H1 (cell line): Measurements from ENCODE around the gene FBXO46. TPM values are rescaled to one million over a fixed set of nuclear protein-coding genes. Genes with fewer than 3 reads are reported as not detected.

Experiments used
- CTCF ChIA-PET: fragments of 300-600 bp; sonication (Branson Sonifier 250); formaldehyde crosslinking; loops from one replicate; lab custom pipeline; 2021; ENCODE audit not compliant: partially characterized antibody; lab: Charles Lee
- POLR2A ChIA-PET: fragments of 300-600 bp; sonication (Branson Sonifier 250); formaldehyde crosslinking; loops from one replicate; lab custom pipeline; 2021; ENCODE audit warnings: inconsistent platforms; ENCODE audit not compliant: partially characterized antibody; lab: Charles Lee
- DNase-seq, 2 experiments: peaks; one replicate each; pipeline versions ENCODE4 v3.0.0 to v3.0.0-alpha.2; 2010 to 2022; ENCODE audit warnings: low spot score in 2 of 2, low read depth in 1 of 2, mixed read lengths in 1 of 2
- FAIRE-seq: peaks from 2 replicates; lab custom pipeline; 2011; peaks lifted over from hg19 to GRCh38; lab: Jason Lieb, UNC
- H2AFZ ChIP-seq: 2 replicates; pipeline ENCODE4 v1.8.1; 2012; ENCODE audit warnings: low read length, inconsistent platforms
- H2AK5ac ChIP-seq: 2 replicates; pipeline ENCODE4 v1.6.1; 2013; ENCODE audit warnings: low read depth, low read length
- H2BK120ac ChIP-seq: replicated peaks from 2 replicates; pipeline ENCODE3; 2013; ENCODE audit warnings: low read depth, low read length, inconsistent platforms
- H2BK12ac ChIP-seq: 2 replicates; pipeline ENCODE4 v1.6.1; 2013; ENCODE audit warnings: low read depth, low read length
- H2BK15ac ChIP-seq: 2 replicates; pipeline ENCODE4 v1.6.1; 2013; ENCODE audit warnings: low read length
- H2BK20ac ChIP-seq: 2 replicates; pipeline ENCODE4 v1.6.1; 2013; ENCODE audit warnings: low read length
- H2BK5ac ChIP-seq: 2 replicates; pipeline ENCODE4 v1.6.1; 2013; ENCODE audit warnings: low read depth, low read length
- H3K14ac ChIP-seq: 2 replicates; pipeline ENCODE4 v1.6.1; 2013; ENCODE audit warnings: inconsistent platforms; ENCODE audit not compliant: insufficient read length
- H3K18ac ChIP-seq: 2 replicates; pipeline ENCODE4 v1.6.1; 2013; ENCODE audit warnings: low read length; ENCODE audit errors: extremely low read depth
- H3K23ac ChIP-seq: 2 replicates; pipeline ENCODE4 v1.6.1; 2013; ENCODE audit warnings: inconsistent platforms; ENCODE audit not compliant: insufficient read length
- H3K23me2 ChIP-seq: 2 replicates; pipeline ENCODE4 v1.6.1; 2013; ENCODE audit warnings: low read depth, low read length
- H3K27ac ChIP-seq: 2 replicates; pipeline ENCODE4 v1.6.1; 2011; ENCODE audit warnings: low read depth, low read length, inconsistent platforms
- H3K27me3 ChIP-seq, 4 experiments: replicated peaks in 1 of 4; 1 replicate in 1 of 4; 2 replicates in 3 of 4; pipeline versions ENCODE4 v1.6.1 to v1.8.1; 2011 to 2013; ENCODE audit warnings: low read length in 3 of 4, mild to moderate bottlenecking in 3 of 4, inconsistent platforms in 2 of 4, mixed read lengths in 2 of 4, moderate library complexity in 1 of 4; ENCODE audit not compliant: control insufficient read depth in 3 of 4, insufficient read depth in 3 of 4; ENCODE audit errors: extremely low read depth in 1 of 4
- H3K36me3 ChIP-seq, 4 experiments: 2 replicates each; pipeline versions ENCODE4 v1.6.1 to v1.8.1; 2011 to 2013; ENCODE audit warnings: mild to moderate bottlenecking in 4 of 4, low read length in 3 of 4, moderate library complexity in 2 of 4, control low read depth in 1 of 4, inconsistent platforms in 1 of 4; ENCODE audit not compliant: insufficient read depth in 4 of 4, control insufficient read depth in 2 of 4
- H3K4ac ChIP-seq: replicated peaks from 2 replicates; pipeline ENCODE3; 2013; ENCODE audit warnings: low read length, low read depth, mixed read lengths, inconsistent platforms; ENCODE audit not compliant: insufficient read length
- H3K4me1 ChIP-seq, 4 experiments: replicated peaks in 1 of 4; 1 replicate in 1 of 4; 2 replicates in 3 of 4; pipeline versions ENCODE4 v1.6.1 to v1.8.1; 2011 to 2013; ENCODE audit warnings: low read length in 3 of 4, inconsistent platforms in 2 of 4, mixed read lengths in 1 of 4; ENCODE audit not compliant: insufficient read depth in 4 of 4, control insufficient read depth in 3 of 4
- H3K4me2 ChIP-seq, 2 experiments: 2 replicates each; pipeline versions ENCODE4 v1.6.1 to v1.8.1; 2011 to 2013; ENCODE audit warnings: low read depth in 2 of 2, low read length in 2 of 2, control low read depth in 1 of 2, inconsistent platforms in 1 of 2, mild to moderate bottlenecking in 1 of 2; ENCODE audit not compliant: insufficient read depth in 1 of 2
- H3K4me3 ChIP-seq, 4 experiments: fragments of 200-600, 300-600 bp in 1 of 4; sonication (generic), shearing (Covaris generic), sonication (Bioruptor Twin) in 1 of 4; 2 replicates each; pipeline versions ENCODE4 v1.5.1 to v1.8.1; 2011 to 2016; ENCODE audit warnings: low read length in 4 of 4, low read depth in 3 of 4, control low read depth in 2 of 4, inconsistent platforms in 2 of 4, mild to moderate bottlenecking in 2 of 4, mixed read lengths in 1 of 4, moderate library complexity in 1 of 4; ENCODE audit not compliant: insufficient read depth in 2 of 4; ENCODE audit errors: extremely low read depth in 1 of 4
- H3K56ac ChIP-seq: replicated peaks from 2 replicates; pipeline ENCODE3; 2013; ENCODE audit warnings: low read depth, mild to moderate bottlenecking, mixed read lengths, low read length, inconsistent platforms; ENCODE audit not compliant: insufficient read length
- H3K79me1 ChIP-seq: 2 replicates; pipeline ENCODE4 v1.6.1; 2013; ENCODE audit warnings: low read depth, low read length, control low read depth
- H3K79me2 ChIP-seq, 2 experiments: 2 replicates each; pipeline versions ENCODE4 v1.6.1 to v1.8.1; 2012 to 2013; ENCODE audit warnings: low read length in 2 of 2, mild to moderate bottlenecking in 2 of 2, inconsistent platforms in 1 of 2; ENCODE audit not compliant: insufficient read depth in 2 of 2, control insufficient read depth in 1 of 2
- H3K9ac ChIP-seq, 4 experiments: replicated peaks in 1 of 4; 1 replicate in 1 of 4; 2 replicates in 3 of 4; pipeline versions ENCODE4 v1.6.1 to v1.8.1; 2011 to 2013; ENCODE audit warnings: low read depth in 3 of 4, low read length in 3 of 4, control low read depth in 2 of 4, mild to moderate bottlenecking in 2 of 4, moderate library complexity in 2 of 4, inconsistent platforms in 1 of 4; ENCODE audit errors: extremely low read depth in 1 of 4
- H3K9me3 ChIP-seq, 2 experiments: 2 replicates each; pipeline versions ENCODE4 v1.6.1 to v1.8.1; 2012 to 2013; ENCODE audit warnings: mild to moderate bottlenecking in 2 of 2, moderate library complexity in 2 of 2, control low read depth in 1 of 2, inconsistent platforms in 1 of 2, low read depth in 1 of 2, low read length in 1 of 2, mixed read lengths in 1 of 2; ENCODE audit not compliant: insufficient read depth in 2 of 2
- H4K20me1 ChIP-seq, 2 experiments: replicated peaks in 1 of 2; 2 replicates each; pipeline versions ENCODE3 to v1.8.1; 2011 to 2013; ENCODE audit warnings: inconsistent platforms in 2 of 2, low read length in 2 of 2, mild to moderate bottlenecking in 1 of 2; ENCODE audit not compliant: insufficient read depth in 2 of 2, control insufficient read depth in 1 of 2
- H4K5ac ChIP-seq: 2 replicates; pipeline ENCODE4 v1.6.1; 2013; ENCODE audit warnings: low read length, low read depth, mixed read lengths, inconsistent platforms; ENCODE audit not compliant: insufficient read length
- H4K8ac ChIP-seq: 2 replicates; pipeline ENCODE4 v1.8.0; 2013; ENCODE audit warnings: mild to moderate bottlenecking, moderate library complexity, low read length, inconsistent platforms; ENCODE audit not compliant: insufficient read depth; ENCODE audit errors: extremely low read depth
- H4K91ac ChIP-seq: replicated peaks from 2 replicates; pipeline ENCODE3; 2013; ENCODE audit warnings: low read length, mixed read lengths, inconsistent platforms; ENCODE audit not compliant: insufficient read length
- WGBS, 2 experiments: shearing (Covaris generic) in 1 of 2; methylation state at CpG; one replicate each; pipeline versions ENCODE4 v1.1.6 to v1.1.7; 2013 to 2015; ENCODE audit warnings: low lambda C conversion rate in 2 of 2, mixed read lengths in 2 of 2, inconsistent platforms in 1 of 2, low coverage in 1 of 2, missing lambda C conversion rate in 1 of 2; ENCODE audit not compliant: insufficient replicate concordance in 2 of 2, insufficient coverage in 1 of 2, insufficient read length in 1 of 2; ENCODE audit errors: extremely low coverage in 1 of 2, missing lambda C conversion rate in 1 of 2; 5-methylcytosine and 5-hydroxymethylcytosine counted together
- polyA plus RNA-seq, 7 experiments: library from polyadenylated mRNA; depleted of rRNA in 3 of 7; stranded (reverse) in 5 of 7; unstranded in 2 of 7; fragments of >200 nt in 5 of 7; fragments of 200-250 nt in 2 of 7; gene quantifications; 1 replicate in 5 of 7; 2 replicates in 1 of 7; 4 replicates in 1 of 7; pipeline versions ENCODE4 v1.2.1 to v1.2.3, GENCODE V29; 2011 to 2013; ENCODE audit warnings: missing spikeins in 2 of 7, mixed read lengths in 2 of 7
- total RNA-seq: library from RNA; stranded (reverse); fragmentation: NEBNext Ultra II Directional; extraction: Animal tissue kit (Norgen Biotek cat#: 25700); gene quantifications from 2 replicates; pipeline ENCODE4 v1.2.1, GENCODE V29; 2021

The FBXO46 gene
- total and polyA plus RNA-seq, 2 of the 8 experiments (the other 6 are each of a cell fraction or from before 2014, with no cell fraction given): 11.2 to 38.9 TPM

DNA sequence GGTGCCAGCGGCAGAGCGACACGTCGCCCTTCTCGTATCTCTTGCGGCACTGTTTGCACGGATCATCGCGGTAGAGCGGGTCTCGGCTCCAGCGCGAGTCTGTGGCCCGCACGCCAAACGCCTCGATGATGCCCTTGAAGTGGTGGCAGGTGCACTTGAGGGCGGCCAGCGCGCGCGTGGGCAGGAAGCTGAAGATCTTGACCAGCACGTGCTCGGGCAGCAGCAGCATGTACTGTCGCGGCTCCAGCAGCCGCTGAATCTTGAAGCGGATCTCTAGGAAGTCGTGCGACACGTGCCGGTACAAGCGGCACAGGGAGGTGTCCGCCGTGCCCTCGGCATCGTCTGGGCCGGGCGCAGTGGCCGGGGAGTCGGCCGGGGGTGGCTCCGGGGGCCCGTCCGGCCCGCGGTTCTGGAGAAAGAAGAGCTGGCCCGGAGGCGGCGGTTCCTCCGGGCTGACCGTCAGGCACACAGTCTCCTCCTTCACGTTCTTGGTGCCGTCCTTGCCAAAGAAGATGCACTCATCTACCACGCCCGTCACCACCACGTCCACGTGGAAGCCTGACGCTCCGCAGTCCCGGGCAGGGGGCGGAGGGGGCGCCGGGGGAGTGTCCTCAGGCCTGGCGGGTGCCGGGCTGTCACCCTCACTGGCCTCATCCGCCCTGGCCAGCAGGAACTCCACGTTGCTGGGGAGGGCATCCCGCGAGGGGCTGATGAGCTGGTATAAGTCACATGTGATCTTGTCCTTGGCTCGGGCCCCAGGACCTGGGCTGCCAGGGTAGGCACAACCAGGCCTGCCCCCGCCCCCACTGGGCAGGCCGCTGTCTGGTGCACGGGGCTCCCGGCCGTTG is 18.6 kb downstream of the FBXO46 start:
- H3K9me3 ChIP-seq: no peaks in the 10 kb centered on the region
- H3K27me3 ChIP-seq: no peaks in the 10 kb centered on the region
- DNase-seq: no peak
- peaks cover 8 to 35% of the 10 kb centered on the region in 2 experiments for H3K79me2 ChIP-seq
- H3K4me1 ChIP-seq: peaks cover 0 to 4% (median 3%) of the 10 kb centered on the region in 4 experiments; a peak in 5 of 7 replicates
- H3K23me2 ChIP-seq: peaks cover 8% of the 10 kb centered on the region
- H2BK5ac ChIP-seq: no peak overlapping the region
- no peak overlapping the region for H3K56ac ChIP-seq
- no peak overlapping the region for H3K14ac ChIP-seq
- peaks cover 8% of the 10 kb centered on the region for H3K79me1 ChIP-seq
- no peak overlapping the region for H4K5ac ChIP-seq
- no peak for FAIRE-seq
- peaks cover 5% of the 10 kb centered on the region in 2 experiments for H4K20me1 ChIP-seq
- H2BK12ac ChIP-seq: no peak overlapping the region; the same call in 1 of the 2 replicates
- no peak overlapping the region for H3K4ac ChIP-seq
- H2BK120ac ChIP-seq: no peak overlapping the region
- H3K18ac ChIP-seq: no peak overlapping the region
- H3K9ac ChIP-seq: no peak overlapping the region
- H3K36me3 ChIP-seq: peaks cover 0 to 19% (median 11%) of the 10 kb centered on the region in 4 experiments; a peak in 6 of 8 replicates
- H2AK5ac ChIP-seq: no peak overlapping the region
- H3K27ac ChIP-seq: no peak overlapping the region
- no peak overlapping the region for H2AFZ ChIP-seq
- no peak overlapping the region for H3K4me2 ChIP-seq
- CTCF ChIA-PET: interaction anchor here (1.4 to 4.2 kb wide), 2 partner anchors 8 to 11 kb away, joined by 6 to 14 read pairs; no protein-coding TSS in a partner anchor
- POLR2A ChIA-PET: interaction anchor here (0.5 to 20.0 kb wide), 7 partner anchors 8 to 139 kb away, joined by 3 to 284 read pairs (median 4); partner anchors contain the start of genes QPCTL, SIX5 and SNRPD2
- no peak overlapping the region for H3K23ac ChIP-seq
- no peak overlapping the region for H3K4me3 ChIP-seq
- no peak overlapping the region for H2BK15ac ChIP-seq
- 94% methylated on average over 59 of the region's 76 CpGs; no CpG with 5 or more reads in 1 of the 2 experiments for WGBS, 2 experiments
- H4K91ac ChIP-seq: no peak overlapping the region
- peak overlapping the region; percentile 36 for H4K8ac ChIP-seq
- no peak overlapping the region for H2BK20ac ChIP-seq
